ENCODE data around the gene TAS1R3.
A peak's percentile ranks its signal among the peaks of the same experiment; 100 is the strongest.

TAS1R3 gene

GRCh38 chr1:1347663-1348419 lies 16.8 kb downstream of the TAS1R3 start:
- Histone ChIP-seq H3K4me1 (ENCODE audit: control extremely low read depth in 1 of 4, control insufficient read depth in 4 of 4, insufficient read depth in 4 of 4, low read length in 3 of 4) (peaks cover 0 to 17% (median 16%) of the 10 kb centered on the region in 4 experiments), H3K4me3 (ENCODE audit: control insufficient read depth in 1 of 7, extremely low read depth in 1 of 7, insufficient read depth in 4 of 7, low read depth in 2 of 7, low read length in 6 of 7) (peak overlapping the region; percentile 54 to 86 (median 73)), H3K27ac (ENCODE audit: insufficient read depth in 1 of 2, low read depth in 1 of 2, low read length in 2 of 2, poor library complexity in 1 of 2, severe bottlenecking in 2 of 2) (peak overlapping the region in 1 of 2 experiments; percentile 66), H3K27me3 (replicated peaks in 2 of 5; ENCODE audit: control insufficient read depth in 4 of 5, insufficient read depth in 5 of 5, low read length in 4 of 5) (peaks cover 0 to 15% (median 0%) of the 10 kb centered on the region in 5 experiments), H3K36me3 (ENCODE audit: control insufficient read depth in 4 of 4, insufficient read depth in 4 of 4, low read length in 3 of 4) (peaks cover 0 to 2% (median 0%) of the 10 kb centered on the region in 4 experiments), H3K9me3 (ENCODE audit: control extremely low read depth in 1 of 5, control insufficient read depth in 4 of 5, insufficient read depth in 2 of 5, low read depth in 1 of 5, low read length in 4 of 5) (no peaks in the 10 kb centered on the region)
- POLR2A ChIA-PET = interaction anchor here (0.8 kb wide), 1 partner anchor 28 kb away, joined by 3 read pairs; no protein-coding TSS in a partner anchor
- CTCF ChIA-PET = interaction anchor here (0.6 to 2.2 kb wide), 5 partner anchors 24 to 180 kb away, joined by 3 to 14 read pairs (median 3); no protein-coding TSS in a partner anchor
- WGBS (ENCODE audit: insufficient coverage) = 75% methylated on average over 21 of the region's 26 CpGs
- DNase-seq = no peak

- Histone ChIP-seq H3K9me3 (ENCODE audit: control extremely low read depth in 1 of 5, control insufficient read depth in 4 of 5, insufficient read depth in 2 of 5, low read depth in 1 of 5, low read length in 4 of 5) (no peaks in the 10 kb centered on the region), H3K27ac (ENCODE audit: insufficient read depth in 1 of 2, low read depth in 1 of 2, low read length in 2 of 2, poor library complexity in 1 of 2, severe bottlenecking in 2 of 2) (peak overlapping the region in 1 of 2 experiments; percentile 66), H3K4me1 (ENCODE audit: control extremely low read depth in 1 of 4, control insufficient read depth in 4 of 4, insufficient read depth in 4 of 4, low read length in 3 of 4) (peaks cover 0 to 22% (median 18%) of the 10 kb centered on the region in 4 experiments), H3K27me3 (replicated peaks in 2 of 5; ENCODE audit: control insufficient read depth in 4 of 5, insufficient read depth in 5 of 5, low read length in 4 of 5) (peaks cover 0 to 23% (median 2%) of the 10 kb centered on the region in 5 experiments), H3K4me3 (ENCODE audit: control insufficient read depth in 1 of 7, extremely low read depth in 1 of 7, insufficient read depth in 4 of 7, low read depth in 2 of 7, low read length in 6 of 7) (peak overlapping the region; percentile 54 to 86 (median 73)), H3K36me3 (ENCODE audit: control insufficient read depth in 4 of 4, insufficient read depth in 4 of 4, low read length in 3 of 4) (peaks cover 0 to 2% (median 0%) of the 10 kb centered on the region in 4 experiments)
- POLR2A ChIA-PET = interaction anchor here (0.8 kb wide), 1 partner anchor 27 kb away, joined by 3 read pairs; no protein-coding TSS in a partner anchor
- CTCF ChIA-PET = interaction anchor here (0.6 to 2.2 kb wide), 4 partner anchors 23 to 179 kb away, joined by 3 to 14 read pairs (median 3); no protein-coding TSS in a partner anchor
- peak in 1 of 3 donors; percentile 35 for DNase-seq
- WGBS (ENCODE audit: insufficient coverage) = 0% methylated on average over 102 of the region's 109 CpGs
These were observed 17.6 kb downstream of the TAS1R3 start for GRCh38 chr1:1348420-1349255.

- CTCF ChIA-PET = no interaction called here
- Histone ChIP-seq H3K4me3 (ENCODE audit: control insufficient read depth in 1 of 7, extremely low read depth in 1 of 7, insufficient read depth in 4 of 7, low read depth in 2 of 7, low read length in 6 of 7) (peak within 1 kb of the TSS; percentile 54 to 86 (median 81)), H3K36me3 (ENCODE audit: control insufficient read depth in 4 of 4, insufficient read depth in 4 of 4, low read length in 3 of 4) (peaks cover 0 to 2% (median 0%) of the 10 kb centered on the region in 4 experiments), H3K9me3 (ENCODE audit: control extremely low read depth in 1 of 5, control insufficient read depth in 4 of 5, insufficient read depth in 2 of 5, low read depth in 1 of 5, low read length in 4 of 5) (no peaks in the 10 kb centered on the region), H3K27me3 (replicated peaks in 2 of 5; ENCODE audit: control insufficient read depth in 4 of 5, insufficient read depth in 5 of 5, low read length in 4 of 5) (peaks cover 0 to 31% (median 5%) of the 10 kb centered on the region in 5 experiments), H3K4me1 (ENCODE audit: control extremely low read depth in 1 of 4, control insufficient read depth in 4 of 4, insufficient read depth in 4 of 4, low read length in 3 of 4) (peaks cover 0 to 29% (median 22%) of the 10 kb centered on the region in 4 experiments), H3K27ac (ENCODE audit: insufficient read depth in 1 of 2, low read depth in 1 of 2, low read length in 2 of 2, poor library complexity in 1 of 2, severe bottlenecking in 2 of 2) (peak within 1 kb of the TSS in 1 of 2 experiments; percentile 74)
- DNase-seq = peak; percentile 62 to 78 (median 75)
- POLR2A ChIA-PET = no interaction called here
- 0% methylated on average over 63 of the region's 122 CpGs for WGBS (ENCODE audit: insufficient coverage)
These were observed 18.4 kb downstream of the TAS1R3 start, which contains the start of gene DVL1 for GRCh38 chr1:1349256-1350012. DVL1 (minus strand) TSS chr1:1349418; CDS start chr1:1349065, 353 bp downstream.

GRCh38 chr1:1351511-1352427 lies 20.7 kb downstream of the TAS1R3 start:
- no peak for DNase-seq
- 86% methylated on average over 24 of the region's 29 CpGs for WGBS (ENCODE audit: insufficient coverage)
- CTCF ChIA-PET = interaction anchor here (0.9 to 3.5 kb wide), 2 partner anchors 19 to 152 kb away, joined by 3 to 27 read pairs; no protein-coding TSS in a partner anchor
- no peaks in the 10 kb centered on the region for H3K9me3 ChIP-seq (ENCODE audit: control extremely low read depth in 1 of 5, control insufficient read depth in 4 of 5, insufficient read depth in 2 of 5, low read depth in 1 of 5, low read length in 4 of 5)
- H3K4me1 ChIP-seq (ENCODE audit: control extremely low read depth in 1 of 4, control insufficient read depth in 4 of 4, insufficient read depth in 4 of 4, low read length in 3 of 4) = peaks cover 0 to 34% (median 26%) of the 10 kb centered on the region in 4 experiments
- H3K27ac ChIP-seq (ENCODE audit: insufficient read depth in 1 of 2, low read depth in 1 of 2, low read length in 2 of 2, poor library complexity in 1 of 2, severe bottlenecking in 2 of 2) = no peak overlapping the region
- H3K36me3 ChIP-seq (ENCODE audit: control insufficient read depth in 4 of 4, insufficient read depth in 4 of 4, low read length in 3 of 4) = no peaks in the 10 kb centered on the region
- POLR2A ChIA-PET = interaction anchor here (0.9 kb wide), 1 partner anchor 51 kb away, joined by 3 read pairs; no protein-coding TSS in a partner anchor
- H3K4me3 ChIP-seq (ENCODE audit: control insufficient read depth in 1 of 7, extremely low read depth in 1 of 7, insufficient read depth in 4 of 7, low read depth in 2 of 7, low read length in 6 of 7) = no peak overlapping the region
- H3K27me3 ChIP-seq (replicated peaks in 2 of 5; ENCODE audit: control insufficient read depth in 4 of 5, insufficient read depth in 5 of 5, low read length in 4 of 5) = peaks cover 0 to 51% (median 6%) of the 10 kb centered on the region in 5 experiments

GRCh38 chr1:1352786-1353388 lies 21.8 kb downstream of the TAS1R3 start:
- ChIA-PET POLR2A (no interaction called here), CTCF (interaction anchor here (1.3 to 3.5 kb wide), 2 partner anchors 18 to 21 kb away, joined by 5 to 27 read pairs; no protein-coding TSS in a partner anchor)
- WGBS (ENCODE audit: insufficient coverage) = 41% methylated on average over 4 of the region's 5 CpGs
- H3K4me3 ChIP-seq (ENCODE audit: control insufficient read depth in 1 of 7, extremely low read depth in 1 of 7, insufficient read depth in 4 of 7, low read depth in 2 of 7, low read length in 6 of 7) = no peak overlapping the region
- no peak for DNase-seq
- no peaks in the 10 kb centered on the region for H3K9me3 ChIP-seq (ENCODE audit: control extremely low read depth in 1 of 5, control insufficient read depth in 4 of 5, insufficient read depth in 2 of 5, low read depth in 1 of 5, low read length in 4 of 5)
- no peak overlapping the region for H3K27ac ChIP-seq (ENCODE audit: insufficient read depth in 1 of 2, low read depth in 1 of 2, low read length in 2 of 2, poor library complexity in 1 of 2, severe bottlenecking in 2 of 2)
- peaks cover 0 to 30% (median 19%) of the 10 kb centered on the region in 4 experiments for H3K4me1 ChIP-seq (ENCODE audit: control extremely low read depth in 1 of 4, control insufficient read depth in 4 of 4, insufficient read depth in 4 of 4, low read length in 3 of 4)
- peaks cover 0 to 62% (median 8%) of the 10 kb centered on the region in 5 experiments for H3K27me3 ChIP-seq (replicated peaks in 2 of 5; ENCODE audit: control insufficient read depth in 4 of 5, insufficient read depth in 5 of 5, low read length in 4 of 5)
- H3K36me3 ChIP-seq (ENCODE audit: control insufficient read depth in 4 of 4, insufficient read depth in 4 of 4, low read length in 3 of 4) = no peaks in the 10 kb centered on the region
